HG03159 (cell line): ENCODE results near the gene BTBD8.

Experiments
- ATAC-seq: cut with Tn5 transposase; IDR thresholded peaks from one replicate; pipeline ENCODE4 v1.9.1; 2021; ENCODE audit warnings: mild to moderate bottlenecking, moderate library complexity; ENCODE audit not compliant: unreplicated experiment

BTBD8 gene

DNA sequence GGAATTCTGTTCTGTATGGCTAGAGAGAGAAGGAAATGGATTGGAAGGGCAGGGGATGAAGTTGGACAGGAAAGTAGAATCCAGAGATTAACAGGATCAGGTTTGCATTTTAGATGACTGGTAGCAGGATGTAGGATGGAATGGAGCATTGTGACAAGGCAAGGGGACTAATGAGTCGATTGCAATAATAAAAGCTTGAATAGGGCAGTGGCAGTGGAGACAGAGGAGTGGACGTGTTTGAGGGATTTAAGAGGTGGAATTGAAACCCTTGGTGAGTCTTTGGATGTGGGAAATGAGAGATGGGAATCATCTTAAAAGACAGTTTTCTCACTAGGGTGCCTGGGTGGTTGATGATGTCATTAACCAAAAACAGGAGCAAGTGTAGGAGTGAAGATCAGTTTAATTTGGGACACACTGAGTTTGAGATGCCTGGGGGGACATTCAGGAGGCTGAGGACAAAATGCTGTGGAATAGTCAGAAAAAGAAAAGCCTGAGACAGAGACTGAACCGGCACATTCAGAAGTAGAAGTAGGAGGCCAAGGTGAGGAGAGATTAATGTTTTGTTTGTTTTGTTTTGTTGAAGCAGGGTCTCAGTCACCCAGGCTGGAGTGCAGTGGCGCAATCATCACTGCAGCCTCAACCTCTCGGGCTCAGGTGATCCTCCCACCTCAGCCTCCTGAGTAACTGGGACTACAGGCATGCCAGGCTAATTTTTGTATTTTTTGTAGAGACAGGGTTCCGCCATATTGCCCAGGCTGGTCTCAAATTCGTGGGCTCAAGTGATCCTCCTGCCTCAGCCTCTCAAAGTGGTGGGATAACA lies 108.5 kb downstream of the BTBD8 start:
- ATAC-seq: no peak

DNA sequence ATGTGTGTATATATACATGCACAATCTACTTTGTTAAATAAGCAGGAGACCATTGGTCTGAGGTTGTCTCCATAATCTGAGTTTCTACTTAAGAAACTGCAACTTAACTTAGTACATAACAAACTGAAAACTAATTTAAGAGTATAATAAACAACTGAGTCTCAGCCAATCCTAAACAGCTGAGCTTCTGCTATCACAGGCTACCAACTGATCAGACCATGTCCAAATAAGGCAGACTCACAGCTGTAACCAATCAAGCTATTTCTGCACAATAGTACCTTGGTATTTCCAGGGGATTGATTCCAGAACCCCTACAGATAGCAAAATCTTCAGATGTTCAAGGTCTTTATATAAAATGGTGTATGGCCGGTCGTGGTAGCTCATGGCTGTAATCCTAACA lies 111.6 kb downstream of the BTBD8 start:
- ATAC-seq: no peak

DNA sequence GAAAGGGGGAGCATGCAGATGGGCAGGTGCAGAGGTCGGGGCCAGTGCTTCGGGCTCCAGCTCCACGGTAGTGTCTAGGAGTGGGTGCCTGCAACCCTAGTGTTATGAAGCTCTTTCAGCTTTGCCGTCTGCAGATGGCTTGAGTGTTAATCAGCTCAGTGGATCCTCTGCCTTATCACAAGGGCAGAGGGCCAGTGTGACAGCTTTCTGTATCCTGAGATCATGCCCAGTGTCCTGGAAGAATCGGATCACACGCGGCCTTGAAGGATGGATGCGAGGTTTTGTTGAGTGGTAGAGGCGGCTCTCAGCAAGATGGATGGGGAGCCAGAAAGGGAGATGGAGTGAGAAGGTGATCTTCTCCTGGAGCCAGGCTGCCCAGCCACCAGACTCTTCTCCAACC lies 112.1 kb downstream of the BTBD8 start:
- no peak for ATAC-seq

- no peak for ATAC-seq
These were observed 114.4 kb downstream of the BTBD8 start for GRCh38 chr1:92194511-92194910.

DNA sequence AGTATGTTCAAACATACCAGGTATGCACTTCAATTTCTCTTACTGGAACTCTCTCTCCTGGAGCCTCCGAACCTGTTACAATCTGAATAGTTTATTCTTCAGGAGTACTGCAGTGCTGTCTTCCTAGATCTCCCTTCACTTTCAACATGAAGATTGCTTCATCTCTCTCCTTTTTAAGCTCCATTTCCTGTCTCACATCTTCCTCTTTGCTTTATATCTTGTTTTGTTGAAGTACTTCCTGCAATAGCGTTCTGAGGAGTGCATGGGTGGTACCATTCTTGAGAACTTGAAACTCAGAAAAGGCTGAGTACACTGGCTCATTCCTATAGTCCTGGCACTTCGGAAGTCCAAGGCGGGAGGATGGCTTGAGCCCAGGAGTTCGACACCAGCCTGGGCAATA lies 121.8 kb downstream of the BTBD8 start:
- no peak for ATAC-seq

DNA sequence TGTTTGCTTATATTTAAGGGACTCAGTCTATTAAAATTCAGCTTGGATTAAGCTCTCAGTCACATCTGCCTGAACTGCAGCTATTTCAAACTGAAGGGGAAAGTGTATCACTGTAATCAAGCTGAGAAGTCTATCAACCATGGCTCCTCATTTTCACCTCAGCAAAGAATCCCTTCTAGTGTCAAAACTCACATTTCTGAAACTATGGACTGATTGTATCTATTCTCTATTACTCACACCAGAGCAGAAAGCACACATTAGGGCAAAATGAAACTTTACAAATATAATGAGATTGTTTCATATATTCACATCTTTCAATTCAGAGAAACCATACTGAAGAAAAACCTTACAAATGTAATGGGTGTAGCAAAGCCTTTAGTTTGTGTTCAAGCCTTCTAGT lies 123.0 kb downstream of the BTBD8 start:
- ATAC-seq: no peak

- no peak for ATAC-seq
These were observed 130.6 kb downstream of the BTBD8 start for GRCh38 chr1:92210701-92211100.

- ATAC-seq: no peak
These were observed 131.0 kb downstream of the BTBD8 start for GRCh38 chr1:92211166-92211565.

DNA sequence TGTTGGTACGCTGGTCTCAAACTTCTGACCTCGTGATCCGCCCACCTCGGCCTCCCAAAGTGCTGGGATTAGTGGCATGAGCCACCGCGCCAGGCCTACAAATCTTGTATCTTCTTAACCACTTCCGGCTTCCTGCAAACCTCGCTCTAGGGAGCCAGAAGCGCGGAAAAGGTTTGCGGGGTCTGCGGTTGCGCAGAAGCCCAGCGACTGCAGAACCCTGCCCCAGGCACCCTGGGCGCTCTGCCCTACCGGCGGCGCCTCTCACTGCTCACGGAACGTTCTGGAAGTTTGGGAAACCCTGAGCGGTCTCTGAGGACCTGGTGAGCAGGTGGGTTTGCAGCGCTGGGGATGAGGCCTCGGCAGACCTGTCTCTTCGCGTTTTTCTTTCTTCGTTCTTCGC lies 137.6 kb downstream of the BTBD8 start, which contains the start of gene C1orf146:
C1orf146 (plus strand) TSS at position 195 of the 400 bp plus-strand sequence. CDS start 13,506 bp downstream, outside the sequence.
- no peak for ATAC-seq

- ATAC-seq: no peak
These were observed 138.4 kb downstream of the BTBD8 start for GRCh38 chr1:92218559-92218958.

GRCh38 chr1:92219028-92219427 lies 138.9 kb downstream of the BTBD8 start:
- ATAC-seq: no peak

DNA sequence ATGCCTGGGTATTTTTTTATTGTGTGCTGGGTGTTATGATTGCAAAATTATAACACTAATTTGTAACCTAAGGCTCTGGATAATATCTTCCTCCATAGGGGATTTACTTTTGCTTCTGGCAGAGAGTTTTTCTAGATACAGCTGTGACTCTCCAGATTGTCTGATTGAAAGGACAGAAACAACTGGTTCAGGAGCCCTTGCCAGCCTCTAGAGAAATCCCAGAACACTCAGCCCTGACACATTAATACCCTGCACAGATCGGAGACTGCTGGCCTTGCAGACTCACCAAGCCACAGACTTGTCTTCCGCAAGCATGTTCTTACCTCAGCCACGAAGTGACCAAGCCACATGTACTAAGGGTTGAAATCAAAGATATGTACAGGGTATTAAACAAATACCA lies 148.3 kb downstream of the BTBD8 start:
- no peak for ATAC-seq

DNA sequence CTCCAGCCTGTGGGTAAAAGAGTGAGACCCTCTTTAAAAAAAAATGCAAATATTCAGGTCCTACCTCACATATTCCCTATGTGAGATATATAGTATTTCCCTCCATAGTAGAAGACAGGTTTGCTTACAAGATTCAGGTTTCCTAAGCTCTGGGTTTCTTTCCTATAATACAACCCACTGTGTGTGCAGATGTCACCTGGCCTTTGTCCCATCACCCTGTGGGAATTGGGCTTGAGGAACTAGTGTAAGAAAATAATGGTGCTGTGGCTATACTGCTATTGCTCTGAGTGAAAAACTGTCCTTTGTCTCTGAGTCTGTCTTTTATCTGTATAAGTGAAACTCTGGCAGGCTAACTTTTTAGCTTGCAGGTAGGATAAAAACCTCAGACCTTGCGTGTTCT lies 150.6 kb downstream of the BTBD8 start:
- no peak for ATAC-seq
